ENCODE data around the gene RASSF3.
"Not testable (repeated sequence)": the region's sequence is repeated elsewhere in the genome, so short reads cannot be mapped to it uniquely, and the experiment has no call there.

Gene RASSF3

GRCh38 chr12:64633011-64633939 is 23.0 kb downstream of the RASSF3 start:
- no peak for DNase-seq (ENCODE audit: low spot score)

GRCh38 chr12:64633940-64634337 is 23.6 kb downstream of the RASSF3 start:
- DNase-seq (ENCODE audit: low spot score), result no peak

GRCh38 chr12:64634508-64635092 is 24.3 kb downstream of the RASSF3 start:
- DNase-seq (ENCODE audit: low spot score), result no peak

DNA sequence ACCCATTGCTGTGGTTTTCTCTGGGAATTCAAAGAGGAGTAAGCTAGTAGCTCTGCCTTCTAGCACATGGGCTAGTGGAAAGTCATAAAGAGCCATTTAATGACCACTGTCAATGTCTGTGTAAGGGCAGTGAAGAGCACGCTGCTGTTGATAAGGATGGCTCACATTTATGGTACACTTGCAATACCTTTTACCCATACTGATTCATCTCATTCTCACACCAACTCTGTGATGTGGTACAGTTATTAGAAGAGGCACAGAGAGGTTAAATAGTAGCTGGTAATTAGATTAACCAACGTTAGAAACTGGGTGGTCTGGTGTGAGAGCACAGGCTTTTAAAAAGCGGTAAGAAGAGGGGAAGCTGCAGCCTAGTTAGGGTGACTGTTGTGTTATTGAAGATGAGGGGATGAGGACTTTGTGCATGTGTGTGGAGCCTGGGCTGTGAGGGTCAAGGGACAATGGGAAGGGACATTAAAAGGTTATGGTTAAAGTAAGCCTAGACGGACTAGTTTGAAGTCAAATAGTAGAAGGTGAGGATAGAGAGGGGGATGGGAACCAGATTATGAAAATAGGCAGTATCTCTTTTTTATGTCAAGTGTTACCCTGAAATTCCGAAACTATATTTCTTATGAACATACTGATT is 25.2 kb downstream of the RASSF3 start:
- DNase-seq (ENCODE audit: low spot score), result no peak

- no peak for DNase-seq (ENCODE audit: low spot score)
Observed at GRCh38 chr12:64636856-64637255, 26.6 kb downstream of the RASSF3 start.

- DNase-seq (ENCODE audit: low spot score), result no peak
Observed at GRCh38 chr12:64639466-64639865, 29.2 kb downstream of the RASSF3 start.

- no peak for DNase-seq (ENCODE audit: low spot score)
Observed at GRCh38 chr12:64646318-64646717, 36.0 kb downstream of the RASSF3 start.

- DNase-seq (ENCODE audit: low spot score), result no peak
Observed at GRCh38 chr12:64649487-64649886, 39.2 kb downstream of the RASSF3 start.

GRCh38 chr12:64650762-64651161 is 40.5 kb downstream of the RASSF3 start:
- no peak for DNase-seq (ENCODE audit: low spot score)

DNA sequence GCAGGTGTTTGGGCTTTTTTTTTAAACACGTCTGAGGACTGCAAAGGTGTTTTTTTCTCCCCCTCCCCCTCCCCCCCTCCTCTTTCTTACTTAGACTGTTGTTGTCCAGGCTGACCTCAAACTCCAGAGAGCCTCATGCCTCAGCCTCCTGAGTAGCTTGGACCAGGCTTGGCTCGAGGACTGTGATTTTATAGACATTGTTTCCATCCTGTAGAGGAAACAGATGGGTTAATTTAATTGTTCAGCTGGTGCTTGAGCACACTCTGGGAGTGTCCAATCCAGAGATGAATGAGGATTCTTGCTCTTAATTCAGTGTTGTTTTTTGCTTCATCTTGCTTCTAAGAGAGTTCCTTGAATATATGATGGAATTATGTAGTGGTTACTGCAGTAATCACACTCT is 42.1 kb downstream of the RASSF3 start:
- no peak for DNase-seq (ENCODE audit: low spot score)

DNA sequence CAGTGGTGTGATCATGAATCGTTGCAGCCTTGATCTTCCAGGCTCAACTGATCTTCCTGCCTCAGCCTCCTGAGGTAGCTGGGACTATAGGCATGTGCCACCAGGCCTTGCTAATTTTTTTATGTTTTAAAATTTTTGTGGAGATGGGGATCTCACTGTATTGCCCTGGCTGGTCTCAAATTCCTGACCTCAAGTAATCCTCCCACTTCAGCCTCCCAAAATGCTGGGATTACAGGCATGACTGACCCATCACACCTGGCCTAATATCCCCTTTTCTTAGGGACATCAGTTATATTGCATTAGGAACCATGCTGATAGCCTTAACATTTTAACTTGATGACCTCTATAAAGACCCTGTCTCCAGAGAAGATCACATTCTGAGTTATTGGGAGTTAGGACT is 42.8 kb downstream of the RASSF3 start:
- no peak for DNase-seq (ENCODE audit: low spot score)

DNA sequence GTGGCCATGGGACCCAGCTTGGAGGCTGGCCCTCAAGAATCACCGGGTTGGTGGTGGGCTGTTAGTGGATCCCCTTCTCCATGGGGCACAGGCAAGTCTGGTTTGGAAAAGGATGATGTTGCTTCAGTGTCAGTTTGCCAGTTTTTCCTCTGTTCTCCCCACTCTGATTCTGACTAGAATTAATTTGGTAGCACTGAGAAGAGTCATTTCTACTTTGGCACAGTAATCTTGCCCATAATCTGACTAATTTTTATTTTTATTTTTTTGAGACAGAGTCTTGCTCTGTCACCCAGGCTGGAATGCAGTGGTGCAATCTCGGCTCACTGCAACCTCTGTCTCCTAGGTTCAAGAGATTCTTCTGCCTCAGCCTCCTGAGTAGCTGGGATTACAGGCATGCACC is 43.6 kb downstream of the RASSF3 start:
- DNase-seq (ENCODE audit: low spot score), result not testable (repeated sequence)

GRCh38 chr12:64655141-64655540 is 44.8 kb downstream of the RASSF3 start:
- no peak for DNase-seq (ENCODE audit: low spot score)

- DNase-seq (ENCODE audit: low spot score), result no peak
Observed at GRCh38 chr12:64656429-64656828, 46.1 kb downstream of the RASSF3 start.

- DNase-seq (ENCODE audit: low spot score), result no peak
Observed at GRCh38 chr12:64658892-64659481, 48.7 kb downstream of the RASSF3 start.

- DNase-seq (ENCODE audit: low spot score), result no peak
Observed at GRCh38 chr12:64660237-64661018, 50.1 kb downstream of the RASSF3 start.

DNA sequence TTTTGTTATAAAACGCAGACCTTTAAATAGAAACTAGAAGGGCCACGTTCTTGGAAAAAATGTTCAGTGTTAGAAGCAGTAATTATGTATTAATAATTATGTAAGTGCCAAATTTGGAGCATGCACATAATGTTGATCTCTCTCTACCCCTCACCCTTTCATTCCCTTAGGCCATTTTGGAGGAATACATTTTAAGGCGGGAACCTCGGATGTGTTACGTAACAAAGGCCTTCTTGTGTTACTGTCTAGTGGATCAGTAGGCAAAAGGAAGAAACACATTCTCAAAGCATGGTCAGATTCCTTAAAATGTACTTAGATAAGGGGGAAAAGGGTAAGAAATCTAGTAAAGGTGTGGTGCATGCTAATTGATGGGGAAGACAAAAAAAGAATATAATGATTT is 52.7 kb downstream of the RASSF3 start:
- DNase-seq (ENCODE audit: low spot score), result no peak

DNA sequence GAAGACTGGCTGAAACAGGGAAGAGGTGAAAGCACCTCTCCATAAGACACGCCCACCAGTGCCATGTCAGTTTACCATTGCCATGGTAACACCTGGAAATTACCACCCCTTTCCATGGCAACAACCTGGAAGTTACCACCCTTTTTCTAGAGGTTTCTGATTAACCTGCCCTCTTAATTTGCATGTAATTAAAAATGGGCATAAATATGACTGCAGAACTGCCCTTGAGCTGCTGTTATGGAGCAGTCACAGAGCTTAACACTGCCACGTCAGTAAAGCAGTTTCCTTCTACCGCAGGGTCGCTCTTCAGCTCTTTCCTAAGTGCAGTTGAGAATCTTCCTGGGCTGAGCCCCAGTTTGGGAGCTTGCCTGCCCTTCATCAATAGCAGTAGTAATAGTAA is 55.2 kb downstream of the RASSF3 start:
- no peak for DNase-seq (ENCODE audit: low spot score)

- no peak for DNase-seq (ENCODE audit: low spot score)
Observed at GRCh38 chr12:64666054-64666914, 56.0 kb downstream of the RASSF3 start.

DNA sequence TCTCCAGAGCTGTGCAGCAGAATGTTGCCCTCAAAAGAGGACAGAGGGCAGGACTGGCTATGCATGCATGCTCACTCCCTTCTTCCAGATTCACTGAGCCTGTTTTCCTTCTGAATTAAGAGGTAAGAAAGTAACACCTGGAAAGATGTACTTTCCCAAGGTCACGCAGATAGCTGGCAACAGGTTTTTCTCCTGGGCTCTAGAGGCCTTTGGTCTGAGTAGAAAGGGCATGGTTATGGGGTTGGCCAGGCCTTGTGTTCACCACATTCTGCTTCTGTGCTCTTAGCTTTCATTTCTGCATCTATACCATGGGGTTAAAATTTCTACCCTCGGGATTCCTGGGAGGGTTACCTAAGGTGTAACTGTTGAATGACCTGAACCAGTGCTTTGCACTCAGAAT is 57.5 kb downstream of the RASSF3 start:
- no peak for DNase-seq (ENCODE audit: low spot score)

GRCh38 chr12:64669270-64669842 is 59.1 kb downstream of the RASSF3 start:
- DNase-seq (ENCODE audit: low spot score), result no peak
